CD4-positive, alpha-beta T cell treated with Interleukin-15 for 1 hour (primary cell): ENCODE results near the gene SLC16A6.
"Not testable (repeated sequence)": the region's sequence is repeated elsewhere in the genome, so short reads cannot be mapped to it uniquely, and the experiment has no call there.

ENCODE experiments used
- DNase-seq: peaks from one replicate; pipeline ENCODE4 v3.0.0-alpha.2; 2020

Gene SLC16A6

GRCh38 chr17:68246271-68247028 is 44.5 kb downstream of the SLC16A6 start:
- DNase-seq = no peak

GRCh38 chr17:68239632-68240366 is 51.1 kb downstream of the SLC16A6 start:
- DNase-seq = no peak

- peak; percentile 24 for DNase-seq
These were observed 52.1 kb downstream of the SLC16A6 start for GRCh38 chr17:68238871-68239253.

- DNase-seq = peak; percentile 60
These were observed 52.6 kb downstream of the SLC16A6 start for GRCh38 chr17:68238164-68238870.

GRCh38 chr17:68237369-68238163 is 53.4 kb downstream of the SLC16A6 start:
- peak; percentile 87 for DNase-seq

GRCh38 chr17:68235336-68235791 is 55.6 kb downstream of the SLC16A6 start:
- DNase-seq = not testable (repeated sequence)

GRCh38 chr17:68234726-68235335 is 56.1 kb downstream of the SLC16A6 start:
- DNase-seq = peak; percentile 75

GRCh38 chr17:68232741-68233140 is 58.2 kb downstream of the SLC16A6 start:
- DNase-seq = peak; percentile 20

- DNase-seq = no peak
These were observed 59.4 kb downstream of the SLC16A6 start for GRCh38 chr17:68231541-68231940.

GRCh38 chr17:68231131-68231530 is 59.8 kb downstream of the SLC16A6 start:
- DNase-seq = not testable (repeated sequence)

GRCh38 chr17:68229619-68230018 is 61.3 kb downstream of the SLC16A6 start:
- DNase-seq = no peak

GRCh38 chr17:68228817-68229570 is 61.9 kb downstream of the SLC16A6 start:
- DNase-seq = no peak

- DNase-seq = not testable (repeated sequence)
These were observed 62.8 kb downstream of the SLC16A6 start for GRCh38 chr17:68228039-68228680.

- peak; percentile 47 for DNase-seq
These were observed 65.9 kb downstream of the SLC16A6 start for GRCh38 chr17:68225055-68225454.

- DNase-seq = no peak
These were observed 68.3 kb downstream of the SLC16A6 start for GRCh38 chr17:68222606-68223005.

GRCh38 chr17:68221786-68222185 is 69.1 kb downstream of the SLC16A6 start:
- no peak for DNase-seq

GRCh38 chr17:68220786-68221185 is 70.1 kb downstream of the SLC16A6 start:
- not testable (repeated sequence) for DNase-seq

GRCh38 chr17:68220186-68220585 is 70.7 kb downstream of the SLC16A6 start:
- not testable (repeated sequence) for DNase-seq

- DNase-seq = not testable (repeated sequence)
These were observed 71.5 kb downstream of the SLC16A6 start for GRCh38 chr17:68219429-68219828.
